ENCODE data around the gene RBM22. TPM values are rescaled to one million over a fixed set of nuclear protein-coding genes. Genes with fewer than 3 reads are reported as not detected.

RBM22 gene
- total RNA-seq, 1 experiment from 2014 or later = 57.3 TPM

DNA sequence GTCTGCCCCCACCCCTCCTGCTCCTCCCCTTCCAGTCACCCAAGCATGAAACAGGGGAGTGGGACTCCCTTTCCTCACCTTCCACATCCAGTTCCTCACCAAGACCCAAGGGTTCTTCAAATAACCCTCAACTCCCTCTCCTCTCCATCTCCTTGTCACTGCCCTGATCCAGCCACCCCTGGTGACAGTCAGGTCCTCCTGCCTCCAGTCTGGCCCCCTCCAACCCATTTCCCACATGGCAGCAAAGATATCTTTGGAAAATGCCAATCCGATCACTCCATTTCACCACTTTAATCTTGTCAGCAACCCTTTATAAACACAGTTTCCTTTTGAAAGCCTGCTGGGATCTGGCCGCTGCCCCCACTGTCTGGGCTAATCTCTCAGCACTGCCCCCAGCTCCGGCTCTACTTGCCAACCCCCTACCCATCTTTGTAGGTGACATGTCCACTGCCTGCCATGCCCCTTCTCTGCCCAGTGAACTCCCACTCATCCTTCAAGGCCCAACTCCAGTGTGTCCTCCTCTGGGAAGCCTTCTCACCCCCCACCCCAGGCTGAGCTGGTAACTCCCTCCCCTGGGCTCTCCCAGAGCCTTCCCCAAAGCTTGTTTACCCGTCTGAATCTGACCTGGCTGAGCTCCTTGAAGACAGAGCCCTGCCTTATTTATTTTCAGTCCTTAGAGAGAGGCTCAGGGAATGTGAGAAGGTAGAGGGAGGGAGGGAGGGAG lies 40.6 kb downstream of the RBM22 start:
- TF ChIP-seq EZH2 (IDR thresholded peaks at IDR 0.05; ENCODE audit: low read depth) = no peak
- Histone ChIP-seq H4K20me1 (ENCODE audit: insufficient read depth) (no peaks in the 10 kb centered on the region), H3K36me3 (ENCODE audit: low read depth) (no peaks in the 10 kb centered on the region), H3K4me1 (replicated peaks; ENCODE audit: insufficient read depth) (no peaks in the 10 kb centered on the region), H3K27ac (no peak overlapping the region), H3K79me2 (ENCODE audit: low read depth) (no peaks in the 10 kb centered on the region), H2AFZ (no peak overlapping the region), H3K4me2 (no peak overlapping the region), H3K9me3 (ENCODE audit: insufficient read depth, low read depth) (no peaks in the 10 kb centered on the region), H3K9me2 (ENCODE audit: insufficient read depth) (no peaks in the 10 kb centered on the region), H3K4me3 (no peak overlapping the region), H3K27me3 (ENCODE audit: insufficient read depth, low read depth) (peaks cover 20% of the 10 kb centered on the region), H3F3A (ENCODE audit: insufficient read depth, low read depth) (no peaks in the 10 kb centered on the region)
- intact Hi-C loops (cut with micrococcal nuclease; ENCODE audit: unreplicated experiment) = no loop called here
- CTCF ChIA-PET = interaction anchor here (0.6 kb wide), 1 partner anchor 115 kb away, joined by 5 read pairs; no protein-coding TSS in a partner anchor
- no TSS peak for BruUV-seq (replicated peaks)
- POLR2A ChIA-PET (ENCODE audit: unreplicated experiment) = no interaction called here
- DNase-seq = no peak

GRCh38 chr5:150659360-150660107 lies 41.3 kb downstream of the RBM22 start:
- no peak overlapping the region for H3K27ac ChIP-seq
- no peaks in the 10 kb centered on the region for H3K79me2 ChIP-seq (ENCODE audit: low read depth)
- DNase-seq = no peak
- H3K9me3 ChIP-seq (ENCODE audit: insufficient read depth, low read depth) = no peaks in the 10 kb centered on the region
- H3K36me3 ChIP-seq (ENCODE audit: low read depth) = no peaks in the 10 kb centered on the region
- intact Hi-C loops (cut with micrococcal nuclease; ENCODE audit: unreplicated experiment) = loop anchor here (5.0 kb wide), 1 partner anchor 202 kb away; no protein-coding TSS in a partner anchor
- ChIA-PET POLR2A (ENCODE audit: unreplicated experiment) (no interaction called here), CTCF (interaction anchor here (0.6 kb wide), 1 partner anchor 13 kb away, joined by 4 read pairs; no protein-coding TSS in a partner anchor)
- H3K4me3 ChIP-seq = no peak overlapping the region
- H3K9me2 ChIP-seq (ENCODE audit: insufficient read depth) = no peaks in the 10 kb centered on the region
- peaks cover 15% of the 10 kb centered on the region for H3K27me3 ChIP-seq (ENCODE audit: insufficient read depth, low read depth)
- no peaks in the 10 kb centered on the region for H4K20me1 ChIP-seq (ENCODE audit: insufficient read depth)
- no TSS peak for BruUV-seq (replicated peaks)
- no peak overlapping the region for H2AFZ ChIP-seq
- H3K4me1 ChIP-seq (replicated peaks; ENCODE audit: insufficient read depth) = no peaks in the 10 kb centered on the region
- H3F3A ChIP-seq (ENCODE audit: insufficient read depth, low read depth) = no peaks in the 10 kb centered on the region
- H3K4me2 ChIP-seq = no peak overlapping the region
- TF ChIP-seq CTCF (conservative IDR thresholded peaks at IDR 0.05) = no peak
- no peak for TF ChIP-seq EZH2 (IDR thresholded peaks at IDR 0.05; ENCODE audit: low read depth)

- Histone ChIP-seq H3K9me3 (ENCODE audit: insufficient read depth, low read depth) (no peaks in the 10 kb centered on the region), H3K27me3 (ENCODE audit: insufficient read depth, low read depth) (peaks cover 10% of the 10 kb centered on the region; the same call in 1 of the 2 replicates), H2AFZ (no peak overlapping the region), H4K20me1 (ENCODE audit: insufficient read depth) (no peaks in the 10 kb centered on the region), H3K4me1 (replicated peaks; ENCODE audit: insufficient read depth) (no peaks in the 10 kb centered on the region), H3K79me2 (ENCODE audit: low read depth) (no peaks in the 10 kb centered on the region), H3K27ac (no peak overlapping the region), H3K4me3 (no peak overlapping the region), H3K9me2 (ENCODE audit: insufficient read depth) (no peaks in the 10 kb centered on the region), H3F3A (ENCODE audit: insufficient read depth, low read depth) (no peaks in the 10 kb centered on the region), H3K36me3 (ENCODE audit: low read depth) (no peaks in the 10 kb centered on the region), H3K4me2 (no peak overlapping the region)
- POLR2A ChIA-PET (ENCODE audit: unreplicated experiment) = interaction anchor here (0.6 kb wide), 1 partner anchor 124 kb away, joined by 3 read pairs; no protein-coding TSS in a partner anchor
- TF ChIP-seq CTCF (conservative IDR thresholded peaks at IDR 0.05) (no peak), EZH2 (IDR thresholded peaks at IDR 0.05; ENCODE audit: low read depth) (no peak)
- no peak for DNase-seq
- CTCF ChIA-PET = no interaction called here
- BruUV-seq (replicated peaks) = no TSS peak
- intact Hi-C loops (cut with micrococcal nuclease; ENCODE audit: unreplicated experiment) = loop anchor here (5.0 kb wide), 1 partner anchor 201 kb away; no protein-coding TSS in a partner anchor
These were observed 42.1 kb downstream of the RBM22 start for GRCh38 chr5:150658699-150659265.
